PC-3 (cell line): Measurements from ENCODE around the gene ADAMTS6. TPM values are rescaled to one million over a fixed set of nuclear protein-coding genes. Genes with fewer than 3 reads are reported as not detected.

Experiments used
- ATAC-seq: fragments of 200-7000 bp; cut with Tn5 transposase; 2 replicates; pipeline ENCODE4 v1.9.1; 2020; ENCODE audit warnings: mild to moderate bottlenecking, moderate library complexity
- BruUV-seq: library from RNA; stranded (reverse); fragments of 400-500 nt; replicated peaks from 2 replicates; lab custom pipeline; 2021; lab: Mats Ljungman, UMichigan
- CTCF ChIA-PET: fragments of 300-600 bp; sonication (Branson Sonifier 250); formaldehyde crosslinking; loops from one replicate; lab custom pipeline; 2022; ENCODE audit warnings: antibody characterized with exemption; lab: Charles Lee
- POLR2A ChIA-PET: fragments of 300-600 bp; sonication (Branson Sonifier 250); formaldehyde crosslinking; loops from one replicate; lab custom pipeline; 2022; ENCODE audit warnings: antibody characterized with exemption; ENCODE audit not compliant: unreplicated experiment; lab: Charles Lee
- DNase-seq: peaks from one replicate; pipeline ENCODE4 v3.0.0-alpha.2; 2015
- H2AFZ ChIP-seq: fragments of 300-600 bp; sonication (generic); 2 replicates; pipeline ENCODE4 v1.6.0; 2016; ENCODE audit warnings: antibody characterized with exemption, low read length
- H3F3A ChIP-seq: fragments of 300-600 bp; sonication (generic); one replicate; pipeline ENCODE4 v1.6.0; 2017; ENCODE audit warnings: antibody characterized with exemption, low read length, control low read depth, mild to moderate bottlenecking; ENCODE audit not compliant: unreplicated experiment
- H3K27ac ChIP-seq: fragments of 300-600 bp; sonication (generic); 2 replicates; pipeline ENCODE4 v1.5.1; 2016; ENCODE audit warnings: mild to moderate bottlenecking, low read length
- H3K27me3 ChIP-seq: fragments of 300-600 bp; sonication (generic); 2 replicates; pipeline ENCODE4 v1.6.1; 2016; ENCODE audit warnings: low read length, mixed read lengths
- H3K36me3 ChIP-seq: fragments of 300-600 bp; sonication (generic); 2 replicates; pipeline ENCODE4 v1.6.1; 2016; ENCODE audit warnings: low read depth, mixed run types, low read length, mixed read lengths
- H3K4me1 ChIP-seq: fragments of 300-600 bp; sonication (generic); 2 replicates; pipeline ENCODE4 v1.5.1; 2016; ENCODE audit warnings: low read length; ENCODE audit not compliant: insufficient read depth
- H3K4me2 ChIP-seq: fragments of 300-600 bp; sonication (generic); 2 replicates; pipeline ENCODE4 v1.6.0; 2016; ENCODE audit warnings: low read length
- H3K4me3 ChIP-seq: fragments of 300-600 bp; sonication (generic); 2 replicates; pipeline ENCODE4 v1.5.1; 2016; ENCODE audit warnings: mild to moderate bottlenecking, low read length, mixed read lengths
- H3K79me2 ChIP-seq: fragments of 300-600 bp; sonication (generic); 2 replicates; pipeline ENCODE4 v1.6.1; 2017; ENCODE audit warnings: low read length, mixed read lengths
- H3K9ac ChIP-seq: fragments of 300-600 bp; sonication (generic); 2 replicates; pipeline ENCODE4 v1.6.0; 2016; ENCODE audit warnings: mild to moderate bottlenecking, low read length
- H3K9me2 ChIP-seq: fragments of 300-600 bp; sonication (generic); replicated peaks from 2 replicates; pipeline ENCODE4 v1.6.1; 2016; ENCODE audit warnings: mixed run types, low read length, mixed read lengths
- H3K9me3 ChIP-seq: fragments of 300-600 bp; sonication (generic); 2 replicates; pipeline ENCODE4 v1.6.1; 2016; ENCODE audit warnings: low read length, mixed read lengths
- H4K20me1 ChIP-seq: fragments of 300-600 bp; sonication (generic); 2 replicates; pipeline ENCODE4 v1.6.1; 2016; ENCODE audit warnings: low read length, mixed read lengths
- CTCF ChIP-seq: fragments of 300-600 bp; sonication (generic); conservative IDR thresholded peaks from 2 replicates; pipeline ENCODE4 v1.5.1; 2017; ENCODE audit warnings: antibody characterized with exemption, low read depth, mild to moderate bottlenecking, low read length
- EZH2 ChIP-seq: fragments of 300-600 bp; sonication (generic); IDR thresholded peaks from one replicate; pipeline ENCODE4 v1.6.1; 2017; ENCODE audit warnings: antibody characterized with exemption, mild to moderate bottlenecking, low read length; ENCODE audit not compliant: unreplicated experiment
- EZH2phosphoT487 ChIP-seq: fragments of 300-600 bp; sonication (generic); IDR thresholded peaks from 2 replicates; pipeline ENCODE4 v1.6.1; 2018; ENCODE audit warnings: mild to moderate bottlenecking, antibody characterized with exemption, low read length, borderline replicate concordance
- intact Hi-C: fragments of 100-400 bp; cut with micrococcal nuclease; formaldehyde crosslinking; loops from 2 replicates; pipeline ENCODE4 v1.9.0; 2023
- total RNA-seq: library from RNA; depleted of rRNA; stranded (reverse); fragments of >200 nt; gene quantifications from 2 replicates; pipeline ENCODE4 v1.2.3, GENCODE V29; 2014

ADAMTS6 gene
- total RNA-seq, 1 experiment from 2014 or later: 1.7 TPM

GRCh38 chr5:65423623-65424022 is 58.1 kb downstream of the ADAMTS6 start:
- no peak overlapping the region for H3K4me2 ChIP-seq

GRCh38 chr5:65418661-65419060 is 63.1 kb downstream of the ADAMTS6 start:
- no peak overlapping the region for H3K4me2 ChIP-seq
- no peak overlapping the region for H2AFZ ChIP-seq
- H3K4me1 ChIP-seq: no peaks in the 10 kb centered on the region
- no peaks in the 10 kb centered on the region for H3K9me3 ChIP-seq
- no peaks in the 10 kb centered on the region for H4K20me1 ChIP-seq
- H3K79me2 ChIP-seq: no peaks in the 10 kb centered on the region
- no peak overlapping the region for H3K4me3 ChIP-seq
- ATAC-seq (no peak), DNase-seq (no peak)
- BruUV-seq: no TSS peak
- H3K36me3 ChIP-seq: no peaks in the 10 kb centered on the region
- intact Hi-C loops: no loop called here
- TF ChIP-seq EZH2: no peak
- TF ChIP-seq EZH2phosphoT487: no peak
- TF ChIP-seq CTCF: no peak
- no peak overlapping the region for H3K9ac ChIP-seq
- ChIA-PET POLR2A (no interaction called here), CTCF (no interaction called here)
- no peak overlapping the region for H3K27ac ChIP-seq
- H3K27me3 ChIP-seq: no peaks in the 10 kb centered on the region
- no peaks in the 10 kb centered on the region for H3K9me2 ChIP-seq
- no peaks in the 10 kb centered on the region for H3F3A ChIP-seq

More at GRCh38 chr5:65423623-65424022, 58.1 kb downstream of the ADAMTS6 start:
- Histone ChIP-seq H3K27ac (no peak overlapping the region), H3F3A (no peaks in the 10 kb centered on the region), H3K4me3 (no peak overlapping the region), H3K9me2 (no peaks in the 10 kb centered on the region), H3K9me3 (no peaks in the 10 kb centered on the region), H4K20me1 (no peaks in the 10 kb centered on the region), H3K9ac (no peak overlapping the region), H3K79me2 (no peaks in the 10 kb centered on the region), H2AFZ (no peak overlapping the region), H3K36me3 (no peaks in the 10 kb centered on the region), H3K27me3 (no peaks in the 10 kb centered on the region), H3K4me1 (no peaks in the 10 kb centered on the region)
- intact Hi-C loops: no loop called here
- BruUV-seq: no TSS peak
- ATAC-seq (no peak), DNase-seq (no peak)
- CTCF ChIA-PET: no interaction called here
- TF ChIP-seq EZH2phosphoT487 (no peak), EZH2 (no peak), CTCF (no peak)
- POLR2A ChIA-PET: no interaction called here

GRCh38 chr5:65413822-65414221 is 67.9 kb downstream of the ADAMTS6 start:
- no peak for TF ChIP-seq EZH2phosphoT487
- TF ChIP-seq EZH2: no peak
- no peak for TF ChIP-seq CTCF
- no peak overlapping the region for H3K9ac ChIP-seq
- no peaks in the 10 kb centered on the region for H3F3A ChIP-seq
- H3K36me3 ChIP-seq: no peaks in the 10 kb centered on the region
- no TSS peak for BruUV-seq
- no peak overlapping the region for H3K27ac ChIP-seq
- intact Hi-C loops: no loop called here
- H4K20me1 ChIP-seq: no peaks in the 10 kb centered on the region
- ChIA-PET CTCF (no interaction called here), POLR2A (no interaction called here)
- H3K79me2 ChIP-seq: no peaks in the 10 kb centered on the region
- no peaks in the 10 kb centered on the region for H3K4me1 ChIP-seq
- no peaks in the 10 kb centered on the region for H3K27me3 ChIP-seq
- ATAC-seq (no peak), DNase-seq (no peak)
- H3K4me2 ChIP-seq: no peak overlapping the region
- H2AFZ ChIP-seq: no peak overlapping the region
- no peaks in the 10 kb centered on the region for H3K9me2 ChIP-seq
- no peak overlapping the region for H3K4me3 ChIP-seq
- H3K9me3 ChIP-seq: no peaks in the 10 kb centered on the region
